GM19239 (cell line): ENCODE results near the gene PRICKLE2.

Experiments used
- DNase-seq: peaks from one replicate; pipeline ENCODE4 v3.0.0; 2011; ENCODE audit warnings: low spot score; ENCODE audit not compliant: insufficient read length
- FAIRE-seq: peaks from 2 replicates; lab custom pipeline; 2011; peaks lifted over from hg19 to GRCh38; lab: Jason Lieb, UNC

Gene PRICKLE2

DNA sequence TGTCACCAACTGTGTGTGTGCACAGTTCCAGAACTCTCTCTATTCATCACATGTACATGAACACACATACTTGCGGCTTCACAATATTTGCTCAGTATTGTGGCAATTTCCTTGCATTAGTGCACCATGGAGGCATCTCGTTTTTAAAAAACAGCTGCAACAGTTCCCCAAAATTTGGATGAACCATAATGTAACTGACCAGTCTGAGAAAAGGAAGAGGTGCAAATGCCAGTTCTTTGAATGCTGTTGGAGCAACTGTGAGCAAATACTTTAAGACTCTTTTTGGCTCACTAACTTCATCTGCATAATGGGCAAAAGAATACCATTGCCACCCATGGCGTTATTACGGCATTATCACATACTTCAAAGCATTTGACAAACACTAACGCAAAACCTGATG, 163.6 kb downstream of the PRICKLE2 start:
- FAIRE-seq (no peak), DNase-seq (no peak)

DNA sequence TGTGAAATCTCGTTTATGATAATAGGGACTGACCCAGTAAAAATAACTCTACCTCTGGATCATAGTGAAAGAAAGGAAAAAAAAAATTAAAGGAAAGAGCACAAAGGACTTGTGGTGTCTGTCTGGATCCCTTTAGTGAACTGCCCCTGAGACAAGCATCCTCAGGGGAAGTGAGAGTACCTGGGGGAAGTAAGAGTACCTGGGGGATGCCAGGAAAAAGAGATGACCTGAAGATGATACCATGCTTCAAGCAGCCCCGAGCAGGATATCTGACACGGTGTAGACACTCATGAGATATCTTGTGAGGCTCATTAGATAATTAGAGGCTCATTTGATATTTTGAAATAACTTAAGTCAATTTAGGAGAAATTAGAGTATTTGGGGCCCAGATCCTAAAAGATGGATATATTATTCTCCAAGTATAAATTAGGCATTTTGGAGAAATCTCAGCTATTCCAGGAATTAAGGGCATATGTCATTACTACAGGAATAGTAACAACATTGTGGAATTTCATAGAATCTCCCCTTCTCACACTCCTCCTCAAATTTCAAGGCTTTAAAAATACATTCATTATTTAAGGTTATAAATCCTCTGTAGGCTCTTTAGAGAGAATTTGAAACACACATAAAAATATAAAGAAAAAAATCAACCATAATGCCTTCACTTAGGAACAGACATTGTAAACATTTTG, 165.6 kb downstream of the PRICKLE2 start:
- FAIRE-seq (no peak), DNase-seq (no peak)

DNA sequence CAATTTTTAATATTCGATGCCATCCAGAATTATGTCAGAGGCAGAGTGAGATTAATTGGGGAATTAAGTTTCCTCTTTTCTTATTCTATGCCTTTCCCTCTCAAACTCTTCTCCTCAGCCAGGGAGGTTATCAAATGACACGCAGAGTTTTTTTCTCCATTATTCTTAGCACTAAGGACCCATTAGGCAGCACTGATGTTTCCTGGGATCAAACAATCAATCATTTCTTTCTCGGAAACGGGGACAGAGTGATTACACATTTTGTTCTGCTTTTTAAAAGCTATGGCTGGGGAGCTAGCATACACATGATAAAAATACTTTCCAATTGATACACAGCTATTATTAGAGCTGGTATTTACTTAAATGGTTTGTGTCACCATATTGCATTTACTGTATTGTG, 166.7 kb downstream of the PRICKLE2 start:
- FAIRE-seq (no peak), DNase-seq (no peak)

DNA sequence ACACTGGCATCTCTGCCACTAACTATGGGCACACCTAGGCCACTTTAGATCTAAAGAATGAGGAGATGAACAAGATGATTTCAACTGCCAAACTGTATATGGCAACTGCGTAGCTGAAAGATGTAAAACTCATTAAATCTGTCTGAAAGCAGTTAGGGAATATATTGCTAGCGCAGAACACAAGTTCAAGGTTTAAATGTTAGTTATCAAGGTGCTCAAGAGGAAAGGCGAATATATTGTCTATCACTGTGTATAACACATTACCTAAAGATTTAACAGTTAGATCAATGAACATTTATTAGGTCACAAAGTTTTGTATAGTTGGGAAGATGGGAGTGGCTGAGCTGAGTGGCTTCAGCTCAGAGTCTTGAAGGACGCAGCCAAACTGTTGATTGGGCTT, 168.0 kb downstream of the PRICKLE2 start:
- DNase-seq (no peak), FAIRE-seq (no peak)

DNA sequence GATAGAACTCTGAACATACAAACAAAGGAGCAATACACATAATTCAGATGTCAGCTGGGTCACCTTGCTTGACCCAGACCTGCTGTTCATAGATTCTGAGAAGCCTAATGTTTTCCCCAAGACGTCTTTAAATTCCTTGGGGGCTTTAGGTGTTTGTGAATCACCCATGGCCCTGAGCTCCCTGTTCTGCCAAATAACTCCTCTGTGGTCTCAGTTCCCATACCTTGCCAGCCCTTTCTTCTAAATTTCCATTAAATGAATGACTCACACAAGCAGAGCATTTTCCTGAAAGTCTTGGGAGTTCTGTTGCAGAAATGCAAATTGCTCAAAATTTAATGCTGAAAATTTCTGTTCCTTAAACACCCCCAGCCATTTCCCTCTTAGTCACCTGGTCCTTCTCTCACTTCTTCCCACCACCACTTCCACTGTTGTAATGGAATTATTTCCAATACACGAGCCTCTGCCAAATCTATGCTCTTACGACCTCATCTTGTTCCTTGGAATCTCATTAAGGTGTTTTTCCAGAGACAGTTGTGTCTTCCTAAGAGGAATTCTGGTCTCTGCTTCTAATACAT, 168.6 kb downstream of the PRICKLE2 start:
- DNase-seq: no peak
- FAIRE-seq: no peak

DNA sequence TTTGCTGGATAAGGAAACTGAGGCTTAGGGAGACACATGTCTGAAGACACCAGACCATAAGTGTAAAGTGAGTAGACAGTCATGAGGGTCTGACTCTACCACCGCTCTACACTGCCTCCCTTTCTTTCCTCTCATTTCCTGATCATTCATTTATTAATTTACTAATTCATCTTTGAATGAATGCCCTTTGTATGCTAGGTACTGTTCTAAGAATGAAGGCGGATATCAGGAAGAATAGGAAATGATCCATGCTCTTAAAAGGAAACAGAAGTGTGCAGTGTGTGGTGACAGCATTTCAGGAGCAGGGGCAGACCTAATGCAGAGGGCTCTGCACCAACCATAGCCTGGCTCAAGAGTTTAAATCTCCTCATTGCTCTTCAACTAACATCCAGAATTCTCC, 170.2 kb downstream of the PRICKLE2 start:
- FAIRE-seq: no peak

DNA sequence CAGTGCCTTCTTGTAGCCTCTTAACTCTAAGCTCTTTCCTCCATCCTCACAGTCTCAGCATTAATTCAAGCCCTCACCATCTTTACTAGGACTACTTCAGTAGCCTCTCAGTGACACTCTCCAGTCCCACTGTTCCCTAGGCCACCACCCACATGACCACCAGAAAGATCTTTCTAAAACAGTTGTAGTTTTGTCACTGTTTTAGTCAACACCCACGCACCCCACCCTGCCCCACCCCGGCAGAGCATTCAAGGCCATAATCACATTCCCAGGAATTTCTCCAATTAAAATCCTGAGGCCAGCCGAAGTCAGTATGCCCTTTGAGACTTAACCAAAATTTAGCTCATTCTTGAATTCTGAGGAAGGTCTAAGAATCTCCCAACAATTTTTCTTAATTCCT, 170.8 kb downstream of the PRICKLE2 start:
- FAIRE-seq: no peak
- DNase-seq: no peak

More for the DNA sequence above, 170.2 kb downstream of the PRICKLE2 start:
- no peak for DNase-seq

DNA sequence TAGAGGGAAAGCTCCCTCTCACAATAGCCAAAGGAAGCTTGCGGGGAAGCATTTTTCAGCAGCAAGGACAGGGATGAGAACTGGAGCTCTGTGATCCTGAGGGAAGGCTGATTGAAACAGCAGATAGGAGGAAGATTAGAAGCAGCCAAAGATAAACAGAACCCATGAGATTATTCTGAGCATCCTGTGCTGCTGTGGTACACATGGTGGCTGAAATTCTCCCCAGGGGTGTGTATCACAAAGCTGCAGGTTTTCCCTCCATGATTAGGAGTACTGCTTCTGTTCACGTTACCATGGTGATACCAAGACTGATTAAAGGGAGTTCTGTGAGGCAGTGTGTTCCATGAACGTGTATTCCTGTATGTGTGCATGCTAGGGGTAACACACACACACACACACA, 171.7 kb downstream of the PRICKLE2 start:
- no peak for DNase-seq
- FAIRE-seq: no peak

DNA sequence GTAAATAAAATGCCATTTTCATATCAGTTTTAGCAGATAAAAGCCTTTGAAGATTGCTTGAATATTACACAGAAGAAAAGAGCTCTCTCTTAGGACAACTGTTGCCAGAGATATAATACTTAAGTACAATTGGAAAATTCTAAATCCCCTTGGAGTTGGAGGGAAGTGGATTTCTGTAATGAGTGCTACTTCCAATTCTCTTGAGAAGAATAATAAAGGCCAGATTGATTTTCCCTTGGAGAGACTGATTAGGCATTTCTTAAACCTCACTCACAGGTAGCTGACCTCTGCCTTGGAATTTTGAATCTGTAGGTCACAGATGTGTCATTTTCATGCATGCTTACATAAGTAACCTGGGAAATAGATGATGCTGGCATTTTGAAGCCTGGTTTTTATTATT, 172.1 kb downstream of the PRICKLE2 start:
- DNase-seq (no peak), FAIRE-seq (no peak)

DNA sequence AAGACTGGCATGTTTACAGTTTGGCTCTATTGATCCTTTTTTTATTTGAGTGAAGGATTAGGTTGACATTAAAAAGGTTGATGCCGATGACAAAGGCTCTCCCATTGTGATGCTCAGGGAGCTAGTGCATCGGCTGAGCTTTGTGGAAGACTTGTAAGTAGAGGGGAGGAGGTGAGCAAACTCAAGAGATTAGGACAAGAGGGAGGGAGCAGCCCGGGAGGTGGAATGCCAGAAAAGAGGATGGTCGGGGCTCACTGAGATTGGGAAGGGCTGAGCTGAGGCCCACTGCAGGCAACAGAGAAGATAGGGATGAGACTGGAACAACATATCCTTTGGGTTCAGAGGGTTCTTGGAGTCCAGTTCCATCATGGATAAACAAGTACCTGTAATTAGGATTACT, 175.4 kb downstream of the PRICKLE2 start:
- FAIRE-seq: no peak
- DNase-seq: no peak

DNA sequence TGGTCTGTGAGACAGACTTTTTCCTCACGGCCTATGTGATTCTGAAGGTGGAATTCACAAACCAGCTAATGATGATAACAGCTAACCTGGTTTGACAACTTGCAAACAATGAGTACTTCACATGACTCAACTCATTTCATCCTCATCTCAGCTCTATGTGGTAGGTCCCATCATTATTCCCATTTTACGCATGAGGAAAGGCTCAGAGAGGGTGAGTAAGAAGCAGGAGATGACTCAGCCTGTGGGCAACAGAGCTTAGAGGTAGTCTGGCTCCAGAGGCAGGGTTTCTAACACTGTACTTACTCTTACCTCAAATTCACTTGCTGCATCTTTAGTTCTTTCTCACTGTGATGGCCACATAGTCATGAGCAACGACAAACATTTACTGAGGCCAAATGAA, 176.1 kb downstream of the PRICKLE2 start:
- DNase-seq: no peak
- FAIRE-seq: no peak

DNA sequence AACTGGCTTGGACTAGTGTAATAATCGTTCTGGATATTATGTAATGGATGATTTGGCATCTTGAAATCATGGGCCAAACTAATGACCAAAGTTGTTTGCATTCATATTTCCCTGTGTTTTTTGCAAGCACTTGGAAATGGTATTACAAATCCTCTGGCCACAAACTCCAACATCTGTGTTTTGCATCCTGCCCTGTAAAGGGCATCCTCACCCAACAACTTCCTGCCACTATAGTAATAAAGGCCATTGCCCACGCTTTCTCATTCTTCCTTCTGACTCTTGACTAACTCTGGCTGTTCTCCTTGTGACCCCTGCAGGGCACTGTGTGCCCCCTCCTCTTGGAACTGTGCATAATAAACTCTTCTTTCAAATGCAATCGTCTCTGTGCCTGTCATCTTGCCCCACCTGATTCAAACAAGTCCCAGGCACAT, 176.6 kb downstream of the PRICKLE2 start:
- FAIRE-seq (no peak), DNase-seq (no peak)

DNA sequence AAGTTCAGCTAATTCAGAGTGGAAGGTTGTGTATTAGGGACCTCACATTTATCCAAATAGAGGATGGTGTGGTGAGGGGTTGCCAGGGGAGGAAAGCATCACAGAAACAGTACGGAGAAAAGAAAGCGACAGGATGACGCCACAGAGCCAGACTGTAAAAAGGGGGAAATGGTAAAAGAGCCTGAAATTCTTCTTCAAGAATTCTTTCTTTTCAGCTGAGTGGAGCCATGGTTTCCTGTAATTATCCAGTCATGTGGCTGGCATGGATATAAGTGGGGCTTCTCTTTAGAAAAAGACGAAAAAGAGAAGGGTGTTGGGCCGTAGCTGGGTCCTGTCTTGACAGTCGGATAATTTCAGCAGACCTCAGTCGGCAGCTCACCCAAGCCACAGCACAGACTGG, 177.5 kb downstream of the PRICKLE2 start:
- FAIRE-seq: no peak

DNA sequence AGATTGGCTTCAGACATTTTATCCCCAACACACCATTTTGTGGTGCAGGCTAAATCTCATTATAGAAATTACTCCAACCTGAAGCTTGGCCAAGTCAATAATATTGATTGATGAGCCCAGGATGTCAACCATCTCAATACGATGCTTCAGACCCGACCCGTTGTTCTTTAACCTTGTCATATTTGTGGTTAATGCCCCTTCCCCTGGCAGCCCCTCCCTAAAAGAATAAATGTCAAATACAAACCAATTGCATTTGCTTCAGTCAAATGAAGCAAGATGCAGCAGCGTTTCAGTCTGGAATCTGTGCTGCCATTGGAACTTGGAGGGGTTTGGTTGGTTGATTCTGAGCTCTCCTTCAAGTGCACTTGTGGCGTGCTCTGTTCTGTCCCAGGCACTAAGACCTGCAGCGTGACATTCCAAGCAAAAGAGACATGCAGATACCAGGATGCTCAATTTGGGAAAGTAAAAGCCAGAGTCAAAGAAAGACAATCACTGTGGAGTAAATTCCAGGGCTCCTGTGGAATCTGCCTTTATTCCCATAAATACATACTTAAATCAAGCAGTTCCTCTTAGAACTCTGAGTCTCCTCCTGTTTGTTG, 178.2 kb downstream of the PRICKLE2 start:
- FAIRE-seq: no peak
- DNase-seq: no peak

More for the DNA sequence above, 177.5 kb downstream of the PRICKLE2 start:
- no peak for DNase-seq

DNA sequence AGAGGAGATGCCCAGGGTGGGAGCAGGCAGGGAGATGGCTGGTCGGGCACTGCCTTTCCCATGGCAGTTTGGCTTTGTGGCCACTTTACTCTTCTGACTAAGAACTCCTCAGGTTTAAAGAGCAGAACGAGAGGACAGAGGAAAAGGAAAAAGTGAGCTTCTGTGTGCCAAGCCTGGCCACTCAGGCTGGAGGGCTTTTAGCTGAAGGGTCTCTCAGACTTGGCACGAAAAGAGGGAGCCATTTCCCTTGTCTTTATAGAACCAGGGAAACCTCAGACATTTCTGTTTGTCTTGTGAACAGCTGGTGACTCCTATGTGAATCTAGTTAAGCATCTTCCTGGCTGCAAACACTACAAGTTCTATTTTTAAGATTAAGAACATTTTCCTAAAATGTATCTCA, 178.7 kb downstream of the PRICKLE2 start:
- FAIRE-seq: no peak
- DNase-seq: no peak

DNA sequence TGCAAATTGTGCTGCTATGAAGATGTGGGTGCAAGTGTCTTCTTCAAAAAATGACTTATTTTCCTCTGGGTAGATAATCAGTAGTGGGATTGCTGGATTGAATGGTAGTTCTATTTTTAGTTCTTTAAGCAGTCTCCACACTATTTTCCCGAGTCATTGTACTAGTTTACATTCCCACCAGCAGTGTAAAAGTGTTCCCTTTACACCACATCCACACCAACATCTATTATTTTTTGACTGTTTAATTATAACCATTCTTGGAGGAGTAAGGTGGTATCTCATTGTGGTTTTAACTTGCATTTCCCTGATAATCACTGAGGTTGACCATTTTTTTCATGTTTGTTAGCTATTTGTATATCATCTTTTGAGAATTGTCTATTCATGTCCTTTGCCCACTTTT, 182.3 kb downstream of the PRICKLE2 start:
- DNase-seq: no peak
- no peak for FAIRE-seq
